COLO829 (cell line): ENCODE data around the gene QKI.

ENCODE experiments used
- DNase-seq: peaks from one replicate; pipeline ENCODE4 v3.0.0; 2012; ENCODE audit warnings: low spot score

Gene QKI

GRCh38 chr6:163533443-163533842 is 118.9 kb downstream of the QKI start:
- DNase-seq = peak; percentile 36

GRCh38 chr6:163536770-163537169 is 122.3 kb downstream of the QKI start:
- peak; percentile 24 for DNase-seq

GRCh38 chr6:163538331-163538730 is 123.8 kb downstream of the QKI start:
- no peak for DNase-seq

- DNase-seq = no peak
Measured at GRCh38 chr6:163539101-163539762, 124.7 kb downstream of the QKI start.

- DNase-seq = no peak
Measured at GRCh38 chr6:163543321-163543720, 128.8 kb downstream of the QKI start.

- DNase-seq = no peak
Measured at GRCh38 chr6:163545370-163545769, 130.9 kb downstream of the QKI start.

GRCh38 chr6:163547287-163547686 is 132.8 kb downstream of the QKI start:
- DNase-seq = no peak

GRCh38 chr6:163548624-163549023 is 134.1 kb downstream of the QKI start:
- DNase-seq = no peak

GRCh38 chr6:163554032-163554431 is 139.5 kb downstream of the QKI start:
- no peak for DNase-seq

GRCh38 chr6:163554663-163555062 is 140.1 kb downstream of the QKI start:
- peak; percentile 61 for DNase-seq

- no peak for DNase-seq
Measured at GRCh38 chr6:163559661-163560060, 145.1 kb downstream of the QKI start.

- DNase-seq = no peak
Measured at GRCh38 chr6:163563318-163563717, 148.8 kb downstream of the QKI start.

GRCh38 chr6:163564534-163564933 is 150.0 kb downstream of the QKI start:
- DNase-seq = no peak

GRCh38 chr6:163565140-163565539 is 150.6 kb downstream of the QKI start:
- no peak for DNase-seq

- DNase-seq = no peak
Measured at GRCh38 chr6:163566056-163566455, 151.5 kb downstream of the QKI start.

- DNase-seq = no peak
Measured at GRCh38 chr6:163568275-163568674, 153.8 kb downstream of the QKI start.

GRCh38 chr6:163570579-163571231 is 156.2 kb downstream of the QKI start:
- DNase-seq = peak; percentile 65

- DNase-seq = no peak
Measured at GRCh38 chr6:163571730-163572129, 157.2 kb downstream of the QKI start.

GRCh38 chr6:163572612-163573011 is 158.1 kb downstream of the QKI start:
- DNase-seq = peak; percentile 36

- DNase-seq = peak; percentile 62
Measured at GRCh38 chr6:163573503-163574179, 159.1 kb downstream of the QKI start.

- no peak for DNase-seq
Measured at GRCh38 chr6:163576114-163576513, 161.6 kb downstream of the QKI start.

GRCh38 chr6:163577404-163577803 is 162.9 kb downstream of the QKI start:
- DNase-seq = no peak

GRCh38 chr6:163579111-163579879 is 164.8 kb downstream of the QKI start:
- no peak for DNase-seq
